HG02852 (cell line): Measurements from ENCODE around the gene ANKS1B.
A peak's percentile ranks its signal among the peaks of the same experiment; 100 is the strongest.

Experiments used
- ATAC-seq: cut with Tn5 transposase; IDR thresholded peaks from one replicate; pipeline ENCODE4 v1.9.1; 2021; ENCODE audit warnings: mild to moderate bottlenecking, moderate library complexity; ENCODE audit not compliant: unreplicated experiment

The ANKS1B gene

DNA sequence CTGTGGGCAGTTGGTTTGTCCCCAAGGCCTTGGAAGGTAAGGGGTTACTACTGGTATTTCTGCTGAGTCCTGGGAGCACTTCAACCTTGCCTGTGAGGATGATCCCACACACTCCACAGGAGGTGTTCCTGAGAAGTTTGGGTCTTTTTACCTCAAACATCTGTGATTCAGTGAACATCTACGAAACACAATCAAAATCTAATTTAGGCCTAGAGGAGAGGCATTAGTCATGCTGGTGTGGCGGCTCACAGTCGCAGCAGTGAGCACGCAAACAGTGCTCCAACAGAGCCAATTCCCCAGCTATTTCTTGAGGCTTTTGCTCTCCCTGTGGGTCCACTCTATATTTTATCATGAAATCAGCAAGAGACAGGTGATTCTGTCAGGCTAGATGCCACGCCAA is 1232.0 kb downstream of the ANKS1B start:
- no peak for ATAC-seq

DNA sequence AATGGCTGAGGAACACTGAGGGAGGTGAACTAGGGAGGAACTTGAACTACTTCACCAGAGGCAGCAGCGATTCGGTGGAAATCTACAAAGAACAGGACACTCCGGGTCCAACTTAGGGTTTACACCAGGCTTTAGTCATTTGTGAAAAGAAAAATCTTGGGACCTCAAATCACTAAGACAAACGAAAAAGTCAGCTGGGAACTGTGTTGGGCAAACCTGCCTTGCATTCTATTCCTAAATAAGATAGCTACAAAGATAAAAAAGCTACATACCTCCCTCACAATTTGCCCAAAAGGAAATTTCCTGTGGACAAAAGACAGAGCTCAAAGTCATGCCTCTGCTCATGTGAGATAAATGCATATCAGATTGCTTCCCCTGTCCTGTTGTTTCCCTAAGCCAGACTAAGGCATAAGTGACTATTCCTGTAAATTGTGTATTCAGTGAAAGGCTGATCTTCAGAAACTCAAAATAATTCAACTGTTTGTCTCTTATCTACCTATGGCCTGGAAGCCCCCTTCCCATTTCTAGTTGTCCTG is 1233.1 kb downstream of the ANKS1B start:
- no peak for ATAC-seq

DNA sequence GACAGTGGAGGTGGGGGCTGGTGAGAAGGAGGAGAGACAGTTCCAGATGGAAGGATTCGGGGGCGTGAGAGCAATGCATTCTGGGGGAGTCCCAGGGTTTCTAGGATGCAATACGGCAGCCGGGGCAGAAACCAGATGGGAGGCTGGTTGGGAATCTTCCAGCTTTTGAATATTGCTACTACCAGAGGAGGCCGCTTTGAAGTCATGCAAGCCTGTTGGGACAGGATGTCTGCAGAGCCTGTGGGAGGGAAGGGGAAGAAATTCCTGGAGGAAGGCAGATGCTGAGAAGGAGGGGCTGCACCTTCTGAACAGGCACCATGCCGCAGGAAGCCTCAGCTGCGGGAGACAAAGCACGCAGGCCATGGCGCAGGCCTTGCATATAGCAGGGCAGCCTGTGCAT is 1234.2 kb downstream of the ANKS1B start:
- no peak for ATAC-seq

DNA sequence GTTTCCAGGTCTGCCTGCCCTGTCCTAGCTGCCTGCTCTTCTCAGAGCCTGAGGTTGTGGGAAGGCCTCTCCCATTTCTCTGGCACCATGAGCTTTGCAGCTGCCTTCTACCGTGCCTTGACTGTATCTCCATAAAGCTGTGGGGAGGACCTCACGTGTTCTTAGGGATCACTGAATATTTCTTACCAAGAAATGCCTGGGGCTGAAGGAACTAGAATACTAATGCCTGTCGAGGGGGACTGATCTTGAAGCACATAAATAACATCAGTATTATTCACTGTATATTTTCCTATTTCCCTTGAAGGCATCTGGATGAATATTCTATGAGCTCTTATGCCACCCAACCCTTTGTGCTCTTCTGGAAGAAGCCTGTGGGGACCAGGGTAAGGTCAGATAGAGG is 1236.3 kb downstream of the ANKS1B start:
- ATAC-seq, result no peak

DNA sequence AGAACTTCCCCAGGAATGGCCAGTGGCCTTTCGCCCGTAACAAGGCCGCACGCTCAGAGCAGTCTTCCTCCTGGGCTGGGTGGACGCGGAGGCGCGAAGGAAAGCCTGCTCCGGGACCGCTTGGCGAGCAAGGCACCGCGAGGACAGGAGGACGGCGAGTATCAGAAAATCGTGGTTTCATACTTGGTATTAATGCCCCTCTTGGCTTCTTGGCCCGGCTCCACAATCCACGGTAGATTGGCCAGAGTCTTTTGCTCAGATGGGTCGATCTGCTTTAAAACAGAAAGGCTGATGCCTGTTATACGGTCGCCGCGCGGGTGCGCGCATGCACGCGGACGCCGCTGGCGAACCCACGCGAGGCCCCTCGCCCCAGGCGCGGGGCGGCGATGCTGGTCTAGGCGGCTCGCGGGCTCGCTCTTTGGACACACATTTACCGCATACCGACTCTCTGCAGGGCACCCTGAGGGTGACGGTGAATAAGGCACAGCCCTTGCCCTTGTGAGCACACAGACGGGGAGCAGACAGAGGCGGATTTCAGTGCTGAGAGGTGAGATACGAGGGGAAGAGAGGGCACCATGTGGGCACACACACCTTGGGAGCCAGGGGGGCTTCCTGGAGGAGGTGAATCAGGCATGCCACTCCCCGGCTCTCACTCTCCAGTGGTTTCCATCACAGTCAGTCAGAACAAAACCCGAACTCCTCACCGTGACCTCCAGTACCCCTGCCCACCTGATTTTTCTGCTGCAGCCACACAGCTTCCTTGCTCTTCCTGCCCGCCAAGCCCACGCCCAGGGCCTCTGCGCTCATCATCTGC is 1239.0 kb downstream of the ANKS1B start:
- peak; percentile 47 for ATAC-seq

DNA sequence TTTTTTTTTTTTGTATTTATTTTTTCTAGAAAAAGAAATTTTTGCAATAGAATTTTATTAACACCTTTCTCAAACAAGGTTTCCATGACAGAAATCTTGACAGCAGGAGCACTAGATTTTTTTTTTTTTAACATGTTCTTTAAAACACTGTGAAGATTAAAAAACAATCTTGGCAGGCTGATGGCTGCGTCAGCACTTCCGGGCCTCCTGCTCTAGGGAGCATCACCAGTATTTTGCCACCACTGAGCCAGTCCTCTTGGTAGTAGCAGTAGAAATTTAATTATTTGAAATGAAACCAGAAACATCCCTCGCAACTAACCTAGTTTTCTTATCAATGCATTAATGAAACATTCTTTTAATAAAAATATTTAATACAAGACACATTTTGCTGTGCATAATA is 1240.1 kb downstream of the ANKS1B start:
- ATAC-seq, result no peak

DNA sequence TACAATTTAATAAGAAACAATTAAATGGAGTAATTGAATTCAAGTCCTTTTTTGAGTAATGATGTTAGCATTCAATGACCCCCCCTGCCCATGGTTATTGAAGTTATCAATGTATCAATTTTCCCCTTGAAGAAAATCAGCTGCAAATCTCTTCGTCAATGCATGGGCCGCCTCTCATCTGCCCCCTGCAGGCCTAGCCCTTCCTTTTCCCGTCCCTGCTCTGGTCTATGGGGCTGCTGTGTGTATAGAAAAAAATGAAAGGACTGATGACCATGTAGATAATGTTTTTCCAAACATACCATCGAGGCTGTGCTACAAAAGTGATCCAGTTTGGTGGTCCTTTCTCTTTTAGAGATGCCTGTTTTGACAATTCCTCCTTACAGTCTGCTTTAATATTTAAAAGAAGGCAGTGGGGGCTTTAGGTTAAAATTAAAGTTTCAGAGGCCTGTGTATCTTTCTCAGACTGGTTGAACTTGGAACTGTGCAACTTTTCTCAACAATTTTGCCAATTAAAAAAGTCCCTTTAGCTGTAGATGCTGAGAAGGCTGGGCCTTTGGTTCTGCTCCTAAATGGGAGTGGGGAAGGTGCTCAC is 1241.3 kb downstream of the ANKS1B start:
- peak; percentile 45 for ATAC-seq

DNA sequence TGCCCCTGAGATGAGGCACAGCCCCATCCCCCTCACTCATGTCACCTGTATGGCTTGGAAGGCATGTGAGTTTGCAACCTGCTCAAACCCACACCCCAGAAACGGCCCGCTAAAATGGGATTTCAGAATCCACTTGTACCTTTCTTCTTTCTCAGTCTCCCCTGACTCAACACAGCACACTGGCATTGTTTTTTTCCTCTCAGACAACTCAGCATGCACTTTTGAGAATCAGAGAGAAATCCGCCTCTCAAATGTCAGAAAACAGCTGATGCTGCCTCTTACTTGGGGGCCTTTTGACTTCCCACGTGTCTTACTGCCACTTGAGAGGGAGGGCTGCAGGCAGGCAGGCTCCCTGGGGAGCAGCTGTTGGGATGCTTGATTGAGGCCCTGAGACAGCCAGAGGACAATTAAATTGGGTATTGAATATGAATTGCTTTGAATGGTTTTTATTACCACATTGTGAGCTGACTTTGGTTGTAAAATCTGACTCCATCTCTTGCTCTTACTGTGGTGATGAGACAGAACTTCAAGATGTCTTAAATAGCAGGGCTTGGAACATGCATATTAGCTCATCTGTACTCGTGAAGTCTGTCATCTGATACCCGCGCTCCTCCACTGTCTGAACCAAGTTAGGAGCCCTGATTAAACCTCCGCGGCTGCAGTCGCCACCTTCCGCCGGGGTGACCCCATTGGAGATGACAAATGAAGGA is 1243.0 kb downstream of the ANKS1B start:
- no peak for ATAC-seq

DNA sequence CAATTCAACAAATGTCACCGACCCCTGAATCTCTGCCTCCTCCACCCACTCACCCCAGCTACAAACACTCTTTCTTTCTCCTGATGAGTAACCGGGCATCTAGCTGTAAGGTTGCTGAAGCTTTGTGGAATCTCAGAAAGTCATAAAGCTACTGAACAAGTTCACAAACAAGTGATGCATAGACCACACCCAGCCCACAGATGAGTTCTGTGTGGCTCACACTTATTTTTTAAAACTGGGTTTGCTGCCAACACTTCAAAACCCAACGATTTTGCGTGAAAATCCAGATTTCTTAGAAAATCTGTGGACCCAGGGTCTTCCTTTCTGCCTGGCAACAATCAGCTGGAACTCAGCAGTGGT is 1243.6 kb downstream of the ANKS1B start:
- ATAC-seq, result peak; percentile 32

DNA sequence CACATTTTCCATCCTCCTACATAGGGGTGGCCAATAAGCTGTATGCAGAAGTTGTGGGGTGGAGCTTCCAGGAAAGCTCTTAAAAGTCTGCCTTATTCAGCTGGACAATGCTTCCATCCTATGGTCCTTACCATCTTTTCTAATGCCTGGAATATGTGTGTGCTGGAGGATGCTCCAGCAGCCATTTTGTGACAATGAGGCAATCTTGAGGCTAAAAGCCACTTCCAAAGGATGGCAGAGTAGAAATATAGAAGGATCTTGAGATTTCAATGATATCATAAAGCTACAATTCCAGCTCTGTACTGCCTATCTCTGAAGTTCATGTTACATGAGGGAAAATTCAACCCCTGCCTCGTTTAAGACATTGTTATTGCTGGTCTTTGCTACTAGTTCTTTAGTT is 1244.0 kb downstream of the ANKS1B start:
- no peak for ATAC-seq

DNA sequence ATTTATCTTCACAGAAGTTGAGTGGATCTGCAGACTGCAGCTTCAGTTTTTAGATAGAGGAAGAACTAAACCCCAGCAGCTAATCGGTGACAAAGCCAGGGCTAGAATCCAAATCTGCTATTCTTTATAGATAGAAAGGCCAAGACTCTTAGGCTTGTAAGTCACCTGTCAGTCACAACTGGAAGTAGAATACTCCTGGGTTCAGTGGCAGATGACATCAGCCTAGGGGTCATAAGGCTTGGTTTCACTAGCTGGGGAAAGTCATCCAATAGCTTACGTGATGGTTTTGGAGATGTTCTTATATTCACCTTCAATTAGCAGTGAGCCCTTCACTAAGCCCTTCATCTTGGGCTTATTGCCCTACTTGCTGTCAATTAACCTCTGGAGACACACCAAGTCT is 1246.2 kb downstream of the ANKS1B start:
- ATAC-seq, result no peak

DNA sequence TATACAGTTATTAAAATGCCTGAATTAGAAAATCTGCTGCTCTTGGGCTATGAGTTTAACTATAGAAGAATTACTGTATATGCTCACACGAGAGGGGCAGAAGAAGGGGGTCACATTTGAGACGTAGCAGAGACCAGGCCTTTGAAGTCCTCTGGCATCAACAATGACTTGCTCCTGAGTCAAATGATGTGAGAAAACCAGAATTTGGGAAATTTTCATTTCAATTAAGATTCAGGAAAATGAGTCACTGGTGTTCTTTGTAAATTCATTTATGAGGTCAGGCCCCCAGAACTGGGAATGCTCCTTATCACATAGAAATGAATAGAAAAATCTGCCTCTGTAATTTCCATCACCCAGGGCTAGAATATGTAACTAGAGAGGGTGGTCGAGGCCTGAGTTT is 1246.7 kb downstream of the ANKS1B start:
- no peak for ATAC-seq

DNA sequence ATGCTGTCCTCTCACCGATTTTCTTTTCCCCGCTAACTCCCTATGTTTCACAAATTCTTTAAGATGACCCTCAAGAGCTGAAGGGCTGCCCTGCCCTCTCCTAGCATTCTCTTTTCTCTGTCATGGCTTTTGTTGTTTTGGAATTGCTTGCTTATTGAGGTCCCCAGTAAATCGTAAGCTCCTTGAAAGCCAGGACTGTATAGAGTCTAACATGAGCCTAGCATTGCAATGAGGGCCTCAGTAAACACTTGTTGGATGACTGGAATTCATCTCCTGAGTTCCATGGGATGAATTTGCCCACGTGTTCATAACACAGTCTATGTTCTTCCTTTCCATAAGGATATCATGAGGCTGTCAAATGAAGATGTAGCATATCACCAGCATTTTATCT is 1247.4 kb downstream of the ANKS1B start:
- ATAC-seq, result no peak

DNA sequence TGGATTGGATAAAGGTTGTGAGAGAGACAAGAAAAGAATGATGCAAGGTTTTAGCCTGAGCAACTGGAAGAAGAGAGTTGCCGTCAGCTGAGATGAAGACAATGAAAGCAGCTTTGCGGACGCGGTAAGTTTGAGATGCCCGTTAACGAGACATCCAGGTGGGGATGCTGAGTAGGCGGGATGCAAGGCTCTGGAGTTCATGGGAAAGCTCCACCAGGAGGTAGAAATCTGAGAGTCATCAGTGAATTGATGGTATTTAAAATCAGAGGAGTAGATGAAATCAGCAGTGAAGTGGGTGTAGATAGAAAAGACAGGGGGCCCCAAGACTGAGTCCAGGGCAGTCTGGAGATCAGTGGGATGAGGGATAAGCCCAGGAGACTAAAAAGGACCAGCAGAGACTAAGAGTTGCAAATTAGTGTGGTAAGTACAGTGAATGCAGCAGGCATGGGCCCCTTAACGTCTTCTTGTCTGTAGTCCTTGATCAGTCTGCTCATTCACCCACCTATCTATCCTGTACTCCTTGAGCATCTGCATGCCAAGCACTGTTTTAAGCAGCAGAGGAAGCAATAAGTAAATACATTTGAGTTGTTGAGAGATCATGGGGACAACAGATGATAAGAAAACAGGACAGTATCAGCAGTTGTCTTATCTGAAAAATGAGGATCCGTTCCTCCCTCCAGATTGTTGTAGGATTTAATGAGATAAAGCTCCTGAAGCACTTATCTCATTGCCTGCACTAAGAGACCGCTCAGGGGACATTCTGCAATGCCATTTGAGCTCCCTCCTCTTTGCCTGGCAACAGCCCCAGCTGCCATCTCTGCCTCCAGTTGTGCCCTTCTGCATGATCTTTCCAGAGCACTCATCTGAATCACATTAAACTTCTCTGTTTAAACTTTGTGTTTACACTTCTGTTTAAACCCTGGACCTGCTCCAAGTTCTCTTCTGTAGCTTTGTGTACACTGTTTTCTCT is 1248.1 kb downstream of the ANKS1B start:
- no peak for ATAC-seq

DNA sequence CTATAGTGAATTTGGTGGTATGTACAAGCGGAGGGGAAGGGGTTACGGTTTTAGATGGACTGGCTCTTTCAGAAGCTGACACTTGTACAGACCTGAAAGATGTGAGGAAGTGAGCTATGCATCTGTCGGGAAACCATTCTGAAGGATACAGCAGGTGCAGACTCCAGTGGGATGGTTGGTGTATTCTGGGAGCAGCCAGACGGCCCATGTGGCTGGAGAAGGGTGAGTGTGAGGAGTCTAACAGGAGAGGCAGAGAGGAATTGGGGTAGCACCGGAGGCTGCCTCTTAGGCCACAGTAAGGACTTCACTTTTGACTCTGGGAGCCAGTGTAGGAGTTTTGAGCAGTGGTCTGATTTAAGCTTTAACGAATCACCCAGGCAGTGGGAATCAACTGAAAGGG is 1248.9 kb downstream of the ANKS1B start:
- no peak for ATAC-seq

DNA sequence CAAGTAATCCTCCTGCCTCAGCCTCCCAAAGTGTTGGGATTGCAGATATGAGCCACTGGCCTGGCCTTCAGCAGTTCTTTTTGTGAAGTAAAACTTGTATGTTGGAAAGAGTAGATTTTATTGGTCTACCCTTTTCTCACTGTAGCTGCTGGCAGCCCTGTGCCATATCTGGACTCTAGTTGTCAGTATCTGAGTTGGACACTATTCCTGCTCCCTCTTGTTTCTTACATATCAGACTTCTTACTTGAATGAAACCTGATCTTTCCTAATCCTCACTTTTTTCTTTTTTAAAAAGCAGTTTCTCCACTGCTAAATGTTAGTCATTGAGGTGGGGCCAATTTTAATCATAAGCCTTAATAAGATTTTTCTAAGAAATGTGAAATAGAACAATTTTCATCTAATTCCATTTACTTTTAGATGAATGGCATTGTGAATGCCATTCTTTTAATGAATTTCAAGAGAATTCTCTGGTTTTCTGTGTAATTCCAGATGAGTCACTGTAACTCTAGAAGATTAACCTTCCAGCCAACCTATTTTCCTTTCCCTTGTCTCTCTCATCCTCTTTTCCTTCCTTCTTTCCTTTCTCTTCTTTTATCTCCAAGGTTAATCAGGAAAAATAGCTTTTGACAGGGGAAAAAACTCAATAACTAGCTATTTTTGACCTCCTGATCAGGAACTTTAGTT is 1250.9 kb downstream of the ANKS1B start:
- ATAC-seq, result no peak

DNA sequence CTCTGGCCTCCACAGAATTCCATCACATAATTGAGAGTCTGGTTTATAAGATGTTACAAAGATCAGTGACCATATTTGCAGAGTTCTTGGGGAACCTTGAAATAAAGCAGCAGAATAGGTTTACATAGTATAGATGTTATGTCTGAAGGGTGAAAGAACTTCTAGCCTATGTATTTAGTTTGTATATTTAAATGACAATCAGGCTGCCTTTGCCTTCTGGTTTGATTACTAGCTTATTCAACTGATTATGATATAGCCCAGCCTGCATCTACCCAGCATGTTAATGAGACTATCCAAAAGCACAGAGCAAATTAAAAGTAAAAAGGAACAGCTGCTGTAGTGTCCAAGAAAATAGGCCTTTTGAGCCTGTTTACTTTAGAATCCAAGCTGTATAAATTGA is 1254.3 kb downstream of the ANKS1B start:
- no peak for ATAC-seq

DNA sequence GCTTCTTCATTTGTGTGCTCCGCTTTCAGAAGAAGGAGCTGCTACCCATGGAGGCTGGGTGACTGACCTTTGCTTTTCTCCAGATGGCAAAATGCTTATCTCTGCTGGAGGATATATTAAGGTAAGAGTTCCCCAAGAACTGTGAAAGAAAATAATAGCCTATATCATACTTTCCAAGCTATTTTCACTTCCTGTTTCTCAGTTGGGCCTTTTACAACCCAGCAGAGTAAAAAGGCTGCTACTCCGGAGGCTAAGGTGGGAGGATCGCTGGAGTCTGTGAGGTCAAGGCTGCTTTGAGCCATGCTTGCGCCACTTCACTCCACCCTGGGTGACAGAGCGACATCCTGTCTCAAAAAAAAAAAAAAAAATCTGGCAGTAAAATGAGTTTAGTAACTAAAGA is 1257.5 kb downstream of the ANKS1B start:
- ATAC-seq, result no peak

DNA sequence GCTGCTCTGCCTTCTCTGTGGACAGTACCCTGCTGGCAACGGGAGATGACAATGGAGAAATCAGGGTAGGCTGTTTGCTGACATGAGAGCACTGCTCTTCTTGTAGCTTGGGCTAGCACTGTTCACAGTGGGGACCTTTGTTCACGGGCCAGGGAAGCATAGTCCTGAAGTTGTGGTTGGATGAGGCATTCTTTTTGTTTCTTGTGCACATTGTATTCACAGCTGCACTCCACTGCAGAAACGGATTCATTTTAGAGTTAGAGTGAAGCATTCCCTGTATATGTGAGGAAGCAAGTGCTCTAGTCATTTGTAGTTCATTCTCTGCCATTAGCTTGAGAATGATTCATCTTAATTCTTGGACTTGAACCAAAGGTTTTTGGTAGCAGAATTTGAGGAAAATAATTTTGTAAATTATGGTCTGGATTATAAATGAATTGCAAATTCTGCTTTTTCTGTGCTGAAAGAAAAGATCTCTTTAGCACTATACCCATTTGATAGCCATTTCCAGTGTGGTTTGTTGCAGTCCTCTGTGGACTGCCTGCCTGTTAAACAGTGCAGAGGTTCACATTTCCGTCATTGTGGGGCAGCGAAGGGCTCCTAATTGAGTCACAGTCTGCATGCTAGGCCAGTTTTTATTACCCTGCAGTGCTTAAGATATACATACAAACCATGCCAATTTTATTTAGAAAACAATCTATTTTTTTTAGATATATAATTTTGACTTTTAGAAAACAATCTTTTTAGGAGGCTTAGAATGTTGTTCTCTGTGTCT is 1259.1 kb downstream of the ANKS1B start:
- ATAC-seq, result peak; percentile 90
